RPMI7951 (cell line): Measurements from ENCODE around the gene ART4. TPM values are rescaled to one million over a fixed set of nuclear protein-coding genes. Genes with fewer than 3 reads are reported as not detected.

Source experiments
- DNase-seq: peaks from one replicate; pipeline ENCODE4 v3.0.0-alpha.2; 2012; ENCODE audit warnings: low read depth
- total RNA-seq: library from RNA; depleted of rRNA; stranded (reverse); fragments of >200 nt; shearing (Covaris generic); gene quantifications from 2 replicates; pipeline ENCODE4 v1.2.3, GENCODE V29; 2014; rRNA removed

ART4 gene
- total RNA-seq, 1 experiment from 2014 or later: not detected

DNA sequence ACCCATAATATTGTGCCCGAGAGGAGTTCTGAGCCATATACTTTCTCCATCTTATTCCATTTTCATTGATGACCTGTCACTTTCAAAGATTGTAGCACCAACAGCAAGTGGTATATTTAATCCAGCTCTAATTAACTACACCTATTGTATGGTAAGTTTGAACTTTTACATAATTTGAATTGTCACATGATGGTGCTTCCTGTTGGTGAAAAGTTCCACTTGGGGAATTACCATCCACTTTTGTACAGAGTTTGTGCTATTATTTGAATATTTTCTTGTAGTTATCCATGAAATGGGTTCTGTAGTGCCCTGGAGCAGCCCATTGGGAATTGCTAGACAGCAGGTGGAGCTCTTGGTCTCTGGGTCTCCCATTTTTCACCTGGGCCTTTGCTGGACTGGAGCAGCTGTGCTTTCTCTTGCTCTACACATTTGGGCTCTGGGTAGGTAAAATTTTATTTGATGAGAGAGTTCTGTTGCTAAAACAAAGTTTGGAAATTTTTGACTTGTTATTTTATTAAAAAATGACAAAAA, 32.3 kb downstream of the ART4 start:
- peak; percentile 32 for DNase-seq

DNA sequence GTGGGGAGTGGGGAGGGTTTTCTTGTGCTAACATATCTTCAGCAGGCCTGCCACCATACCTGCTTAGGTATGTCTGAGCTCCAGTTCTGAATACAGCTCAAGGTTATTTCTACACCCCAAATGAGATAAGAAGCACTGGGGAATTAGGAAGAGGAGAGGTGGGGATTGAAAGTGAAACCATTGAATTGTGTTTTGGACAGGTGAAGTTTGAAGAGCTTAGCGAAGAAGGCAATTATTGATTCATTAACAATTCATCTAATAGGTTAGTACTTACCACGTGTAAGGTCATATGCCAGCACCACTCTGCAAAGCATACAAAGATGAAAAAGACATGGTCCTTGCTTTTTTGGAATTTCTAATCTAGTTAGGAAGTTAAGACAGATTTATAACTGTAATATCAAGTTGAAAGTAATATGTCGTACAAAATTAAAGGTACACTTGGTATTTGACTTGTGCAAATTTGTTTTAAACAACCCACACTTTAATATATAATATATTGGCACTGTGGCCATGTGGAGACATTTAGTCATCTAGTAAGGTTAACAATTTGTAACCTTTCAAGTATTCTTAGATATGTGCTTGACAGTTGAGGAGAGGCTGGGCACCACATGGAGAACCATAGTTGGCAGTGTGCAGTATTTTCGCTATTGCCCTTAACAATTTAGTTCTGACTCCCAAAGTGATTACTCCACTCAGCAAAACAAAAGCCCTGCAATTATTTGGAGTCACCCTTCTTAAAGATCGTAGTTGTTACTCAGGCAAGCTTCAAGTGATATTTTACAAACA, 33.0 kb downstream of the ART4 start:
- DNase-seq: no peak

DNA sequence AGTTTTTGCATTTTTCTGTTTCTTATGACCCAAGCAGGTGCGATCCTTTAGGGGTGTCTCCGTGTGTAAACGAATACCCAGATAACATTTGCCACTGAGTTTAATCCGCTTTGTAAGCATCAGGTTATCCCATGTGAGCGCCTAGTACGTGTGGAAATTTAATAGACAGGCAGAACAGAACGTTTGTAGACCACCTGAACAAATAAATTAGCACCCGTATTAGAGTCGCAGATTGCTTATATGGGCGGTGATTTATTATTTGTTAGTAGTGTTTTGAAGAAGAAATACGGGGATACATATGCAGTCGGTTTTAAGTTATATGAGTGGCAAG, 39.5 kb downstream of the ART4 start:
- DNase-seq: no peak

GRCh38 chr12:14803011-14803829, 40.1 kb downstream of the ART4 start, which contains the start of the genes C12orf60 and WBP11:
Gene C12orf60, plus strand, starts transcription at chr12:14803670. Its CDS starts 19,266 bp downstream, at chr12:14822936.
Gene WBP11, minus strand, starts transcription at chr12:14803478. Its CDS starts 2,095 bp downstream, at chr12:14801383.
- peak; percentile 98 for DNase-seq

DNA sequence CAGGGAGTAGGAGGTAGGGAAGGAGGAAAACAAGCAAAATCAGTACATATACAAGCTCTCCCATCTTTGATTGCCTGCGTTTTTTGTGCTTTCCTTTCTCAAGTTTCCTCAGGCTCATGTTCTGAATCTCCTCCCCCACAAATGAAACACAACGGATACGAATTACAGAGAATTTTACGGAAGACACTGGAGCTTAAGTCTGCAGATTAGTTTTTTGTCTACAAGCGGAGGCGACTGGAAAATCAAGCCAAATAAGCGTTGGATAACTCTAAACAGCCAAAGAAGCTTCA, 40.7 kb downstream of the ART4 start:
- DNase-seq: no peak

DNA sequence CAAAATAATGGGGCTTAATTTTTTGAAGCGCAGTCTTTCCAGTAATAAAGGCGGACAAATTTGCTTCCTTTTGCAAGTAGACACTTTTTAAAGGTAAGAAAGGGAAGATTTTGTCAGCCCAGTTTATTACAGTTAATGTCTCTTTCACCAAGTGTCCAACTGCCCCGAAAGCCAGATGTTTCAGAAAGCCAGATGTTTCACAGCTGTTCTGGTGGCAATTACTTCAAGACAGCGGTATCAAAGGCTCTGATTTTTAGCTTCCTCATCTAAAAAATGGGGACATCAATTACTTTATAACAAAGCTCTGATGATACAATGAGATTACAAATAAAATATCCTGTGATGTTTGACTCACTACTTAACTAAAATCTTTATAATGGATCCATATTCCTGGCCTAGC, 41.1 kb downstream of the ART4 start:
- no peak for DNase-seq

DNA sequence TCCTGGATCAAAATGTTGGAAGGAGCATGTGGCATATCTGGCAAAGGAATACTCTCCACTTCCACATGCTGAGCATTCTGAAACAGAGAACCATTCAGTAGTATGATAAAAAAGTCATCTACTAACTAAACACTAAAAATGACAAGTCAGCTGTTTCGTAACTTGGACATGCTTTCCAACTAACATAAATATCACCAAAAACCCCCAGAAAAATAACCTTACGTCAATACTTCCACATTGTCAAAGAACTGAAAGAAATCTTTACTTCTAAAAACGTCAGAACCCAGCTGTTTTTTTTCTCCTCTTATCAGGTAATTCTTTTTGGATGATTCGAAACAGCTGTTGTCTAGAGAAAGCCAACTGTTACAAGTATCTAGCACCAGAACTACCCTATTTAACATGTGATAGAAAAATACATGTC, 48.3 kb downstream of the ART4 start:
- no peak for DNase-seq

DNA sequence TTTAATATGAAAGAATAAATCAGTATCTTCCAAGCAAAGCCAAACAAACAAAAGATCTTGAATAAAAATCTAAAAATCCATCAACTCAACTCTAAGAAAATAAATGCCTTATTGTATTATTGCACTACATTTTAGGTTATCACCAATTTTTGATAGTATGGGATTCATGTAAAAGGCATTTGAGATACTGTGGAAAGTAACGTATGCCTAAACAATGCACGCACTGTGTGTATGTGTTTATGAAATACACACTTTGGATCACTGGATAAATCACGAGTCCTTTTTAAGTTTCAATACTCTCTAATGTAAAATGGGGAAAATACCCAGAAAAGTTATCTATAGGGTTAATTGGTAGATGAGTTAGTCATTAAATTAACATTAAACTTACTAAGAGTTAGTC, 57.8 kb downstream of the ART4 start:
- no peak for DNase-seq

- DNase-seq: no peak
These were observed 58.9 kb downstream of the ART4 start for GRCh38 chr12:14784471-14784870.

- DNase-seq: no peak
These were observed 60.6 kb downstream of the ART4 start for GRCh38 chr12:14782756-14783155.

DNA sequence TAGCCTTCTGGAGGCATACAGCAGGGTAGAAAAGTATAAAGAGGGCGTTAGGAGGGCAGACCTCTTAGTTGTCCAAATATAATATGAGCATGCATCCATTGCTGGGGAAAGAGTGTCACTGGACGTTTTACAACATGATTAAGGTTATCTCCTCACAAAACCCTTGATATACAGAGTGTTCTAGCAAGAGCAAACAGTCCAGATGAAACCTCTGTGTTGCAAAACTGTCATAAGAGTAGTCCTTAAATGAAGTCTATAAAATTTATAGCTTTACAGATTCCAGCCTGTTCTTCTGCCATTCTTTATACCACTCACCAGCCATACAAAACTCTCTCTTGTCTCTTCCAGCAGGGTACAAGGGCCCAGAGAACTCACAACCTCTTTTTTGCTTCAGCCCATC, 61.8 kb downstream of the ART4 start:
- DNase-seq: no peak

DNA sequence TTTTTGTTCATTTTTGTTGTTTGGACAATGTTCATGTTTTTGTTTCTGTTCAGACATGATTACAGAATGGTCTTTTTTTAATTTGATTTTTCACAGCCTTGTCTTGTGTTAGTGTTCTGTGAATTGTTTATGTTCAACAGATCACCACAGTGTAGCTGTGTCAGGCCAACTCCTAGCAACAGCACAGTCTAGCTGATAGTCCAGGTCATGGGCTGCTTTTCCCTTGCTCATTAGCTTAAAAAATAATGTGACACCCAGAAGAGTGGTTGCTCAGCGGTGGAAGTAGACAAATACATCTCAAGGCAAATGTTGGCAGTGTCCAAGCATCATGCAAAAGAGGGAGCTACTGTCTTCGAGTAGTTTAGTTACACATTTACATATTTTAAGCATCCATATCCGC, 62.5 kb downstream of the ART4 start:
- DNase-seq: no peak

DNA sequence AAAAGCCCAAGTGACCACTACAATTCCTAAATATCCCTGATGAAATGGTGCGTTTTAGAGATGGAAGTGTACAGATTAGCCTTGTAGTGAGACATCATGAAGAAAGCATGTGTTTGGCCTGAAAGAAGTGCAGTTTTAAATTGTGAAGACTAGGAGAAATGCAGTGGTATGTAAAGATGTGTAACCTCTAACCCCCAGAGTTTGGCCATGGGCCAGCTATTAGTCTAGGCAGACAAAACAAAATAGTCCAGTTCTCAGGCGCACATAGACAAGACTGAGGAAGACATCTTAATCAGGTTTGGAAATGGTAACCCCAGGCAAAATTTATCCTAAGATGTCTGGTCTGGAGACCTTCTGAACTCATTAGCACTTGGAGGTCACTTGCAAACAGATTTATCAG, 63.5 kb downstream of the ART4 start:
- DNase-seq: no peak

- peak; percentile 45 for DNase-seq
These were observed 66.1 kb downstream of the ART4 start for GRCh38 chr12:14777271-14777670.

DNA sequence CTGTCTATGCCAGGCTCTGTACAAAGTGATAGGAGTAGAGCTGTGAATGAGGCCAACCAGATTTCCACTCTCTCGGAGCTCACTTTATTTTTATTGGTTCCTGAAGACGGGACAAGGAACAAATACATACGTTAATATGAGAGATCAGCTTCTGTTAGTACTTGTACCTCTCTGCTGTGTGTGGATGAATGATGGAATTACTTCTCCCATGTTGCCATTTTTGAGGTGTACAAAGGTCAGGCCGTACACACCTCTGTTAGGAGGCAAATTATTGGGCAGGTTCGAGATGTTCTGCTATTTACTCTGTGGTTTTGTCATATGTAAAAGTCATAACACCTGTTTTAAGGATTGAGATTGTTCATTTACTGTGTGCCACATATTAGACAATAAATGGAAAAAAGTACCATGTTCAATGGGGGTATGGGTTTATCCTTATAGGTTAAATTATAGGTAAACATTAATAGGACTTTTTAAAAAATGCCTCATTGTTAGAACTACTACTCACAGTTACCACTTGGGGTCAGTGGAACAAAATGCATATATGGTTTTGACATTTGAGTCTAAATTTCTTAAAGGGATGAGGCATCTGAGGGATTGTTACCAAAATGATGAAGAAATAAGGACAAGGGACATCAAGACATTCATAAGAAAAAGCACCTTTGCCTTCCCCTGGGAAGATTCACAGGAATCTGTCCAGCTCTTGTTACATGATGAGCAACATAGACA, 66.9 kb downstream of the ART4 start:
- peak; percentile 16 for DNase-seq

DNA sequence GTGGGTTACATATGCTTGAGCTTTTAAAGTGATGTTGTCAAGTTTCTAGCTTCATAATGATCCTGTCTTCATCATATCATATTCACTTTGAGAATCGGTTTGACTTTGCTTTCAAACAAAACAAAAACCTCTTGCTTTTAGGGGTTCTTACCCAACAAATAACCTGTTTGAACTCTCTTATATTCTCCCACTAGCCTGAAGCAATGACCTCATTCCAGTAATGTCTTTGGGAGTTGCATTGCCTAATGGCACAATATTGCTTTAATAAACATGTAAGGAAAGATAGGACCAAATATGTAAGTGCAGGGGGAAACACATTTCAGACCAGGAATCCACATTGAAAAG, 67.7 kb downstream of the ART4 start:
- DNase-seq: no peak

Other genes with a start within 250 kb of the ART4 start
- not detected in 2 replicates for gene GUCY2C, start 146.9 kb downstream of the ART4 start, total RNA-seq
- 23.9 and 31.6 TPM in 2 replicates for gene WBP11, start 40.0 kb downstream of the ART4 start, total RNA-seq
- 1.8 and 3.3 TPM in 2 replicates for gene C12orf60, start 39.9 kb downstream of the ART4 start, total RNA-seq
- not detected in 2 replicates for gene SMCO3, start 29.3 kb downstream of the ART4 start, total RNA-seq
- 5.9 and 7.9 TPM in 2 replicates for gene MGP, start 42.3 kb upstream of the ART4 start, total RNA-seq
- gene ERP27, start 95.0 kb upstream of the ART4 start, total RNA-seq: 0.10 TPM in 1 of 2 replicates, not detected in the other
- 128 and 175 TPM in 2 replicates for gene ARHGDIB, start 118.1 kb upstream of the ART4 start, total RNA-seq
- gene PDE6H, start 129.5 kb upstream of the ART4 start, total RNA-seq: not detected in 2 replicates